Measurements from ENCODE around the gene SLC25A1.

DNA sequence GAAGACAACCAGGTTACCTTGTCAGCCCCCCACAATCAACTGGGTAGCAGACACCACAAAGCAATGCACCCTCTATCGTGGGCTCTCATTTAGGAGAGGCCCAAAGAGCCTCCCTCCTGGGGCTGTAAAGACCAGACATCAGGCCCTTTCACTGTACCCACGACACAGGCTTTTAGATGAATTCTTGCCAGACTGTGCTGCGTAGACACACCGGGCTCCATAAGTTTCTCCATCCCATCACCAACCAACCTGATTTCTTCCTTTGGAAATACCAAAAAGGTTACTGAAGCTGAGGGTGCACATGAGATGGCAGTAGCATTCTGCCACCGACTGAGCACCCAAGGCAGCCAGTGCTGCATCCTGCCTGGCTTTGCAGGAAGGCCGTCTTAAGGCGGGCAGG, 46.4 kb upstream of the SLC25A1 start:
- TF ChIP-seq POLR2AphosphoS5 (IDR thresholded peaks at IDR 0.05; ENCODE audit: low read depth, low read length) = no peak
- no peak for TF ChIP-seq TAF1 (IDR thresholded peaks at IDR 0.05; ENCODE audit: low read depth, low read length)
- TF ChIP-seq POLR2A (IDR thresholded peaks at IDR 0.05; ENCODE audit: low read depth, low read length) = no peak
